Esophagus squamous epithelium (tissue), 5 donors: ENCODE measurements around the gene TRPM1. TPM values are rescaled to one million over a fixed set of nuclear protein-coding genes. Genes with fewer than 3 reads are reported as not detected.

Experiments used
- DNase-seq: peaks from one replicate; lab custom pipeline; 2025; lab: John Stamatoyannopoulos, UW
- H3K27ac ChIP-seq, 4 donors: fragments of 200-600 bp; sonication (generic); one replicate each; pipeline ENCODE4 v1.5.1; 2016 to 2019; ENCODE audit warnings: mild to moderate bottlenecking in 1 of 4
- H3K27me3 ChIP-seq, 4 donors: fragments of 200-600 bp; sonication (generic); 1 replicate in 3 of 4; 2 replicates in 1 of 4; pipeline versions ENCODE4 v1.5.1 to v1.6.0; 2017 to 2021; ENCODE audit warnings: antibody characterized with exemption in 1 of 4
- H3K36me3 ChIP-seq, 3 donors: fragments of 200-600 bp; sonication (generic); one replicate each; pipeline ENCODE4 v1.5.1; 2016 to 2019
- H3K4me1 ChIP-seq, 3 donors: fragments of 200-600 bp; sonication (generic); one replicate each; pipeline ENCODE4 v1.5.1; 2017 to 2019
- H3K4me3 ChIP-seq, 4 donors: fragments of 200-600 bp; sonication (generic); 1 replicate in 3 of 4; 2 replicates in 1 of 4; pipeline ENCODE4 v1.5.1; 2016 to 2019; ENCODE audit warnings: mild to moderate bottlenecking in 2 of 4, moderate library complexity in 1 of 4
- H3K9me3 ChIP-seq, 3 donors: fragments of 200-600 bp; sonication (generic); one replicate each; pipeline ENCODE4 v1.5.1; 2016 to 2019
- POLR2A ChIP-seq, 4 donors: fragments of 450-650 bp; IDR thresholded peaks; one replicate each; pipeline ENCODE4 v1.6.1; 2017; ENCODE audit warnings: antibody characterized with exemption in 4 of 4, mild to moderate bottlenecking in 4 of 4, moderate library complexity in 3 of 4
- WGBS, 2 donors: methylation state at CpG; one replicate each; pipeline ENCODE4 v1.1.5; 2018; 5-methylcytosine and 5-hydroxymethylcytosine counted together
- intact Hi-C: fragments of 100-400 bp; cut with DNase I; formaldehyde crosslinking; loops from one replicate; pipeline ENCODE4 v1.15.0; 2022
- total RNA-seq, 4 donors: library from RNA; depleted of rRNA; stranded (reverse); fragments of >200 nt; gene quantifications; one replicate each; pipeline ENCODE4 v1.1.0, GENCODE V29; 2016
- TF ChIP-seq, protein P1 (sequence below), 6 experiments: fragments of 450-650 bp in 4 of 6; fragments of 200-600 bp in 2 of 6; sonication (generic) in 2 of 6; IDR thresholded peaks; one replicate each; pipeline ENCODE4 v1.5.1; 2016 to 2019; ENCODE audit warnings: antibody characterized with exemption in 6 of 6, mild to moderate bottlenecking in 4 of 6, moderate library complexity in 4 of 6
- donor health status: DM: yes; HTN: yes; CAD: no.

TRPM1 gene
- total RNA-seq, 4 donors from 2014 or later, result not detected

DNA sequence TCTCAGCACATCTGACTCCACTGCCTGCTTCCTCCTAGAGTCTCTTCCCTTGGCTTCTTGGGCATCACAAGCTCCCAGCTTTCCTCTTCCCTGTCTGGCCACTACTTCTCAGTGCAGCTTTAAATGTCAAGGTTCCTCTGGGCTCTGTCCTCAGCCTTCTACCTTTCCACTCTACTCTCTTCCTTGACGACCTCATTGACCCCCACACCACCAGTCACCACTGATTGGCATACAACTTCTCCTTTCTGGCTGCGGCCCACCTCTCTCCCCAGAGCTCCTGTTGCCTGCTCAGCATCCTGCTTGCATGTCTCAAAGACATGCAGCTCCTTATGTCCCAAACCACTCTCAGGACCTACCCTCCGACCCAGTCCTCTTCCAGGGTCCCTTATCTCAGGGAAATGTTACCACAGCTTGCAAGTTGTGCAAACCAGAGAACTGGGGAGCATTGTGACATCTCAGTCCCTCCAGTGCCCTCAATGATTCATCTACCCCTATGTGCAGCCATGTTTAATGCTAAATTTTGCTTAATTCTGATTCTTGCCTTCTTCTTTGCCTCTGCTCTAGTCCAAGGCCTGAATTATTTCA, 49.9 kb downstream of the TRPM1 start:
- Histone ChIP-seq H3K36me3 (no peaks in the 10 kb centered on the region), H3K4me1 (peaks cover 0 to 12% (median 6%) of the 10 kb centered on the region in 3 donors), H3K4me3 (no peak overlapping the region), H3K27ac (no peak overlapping the region), H3K27me3 (no peaks in the 10 kb centered on the region), H3K9me3 (no peaks in the 10 kb centered on the region)
- TF ChIP-seq, protein P1, sequence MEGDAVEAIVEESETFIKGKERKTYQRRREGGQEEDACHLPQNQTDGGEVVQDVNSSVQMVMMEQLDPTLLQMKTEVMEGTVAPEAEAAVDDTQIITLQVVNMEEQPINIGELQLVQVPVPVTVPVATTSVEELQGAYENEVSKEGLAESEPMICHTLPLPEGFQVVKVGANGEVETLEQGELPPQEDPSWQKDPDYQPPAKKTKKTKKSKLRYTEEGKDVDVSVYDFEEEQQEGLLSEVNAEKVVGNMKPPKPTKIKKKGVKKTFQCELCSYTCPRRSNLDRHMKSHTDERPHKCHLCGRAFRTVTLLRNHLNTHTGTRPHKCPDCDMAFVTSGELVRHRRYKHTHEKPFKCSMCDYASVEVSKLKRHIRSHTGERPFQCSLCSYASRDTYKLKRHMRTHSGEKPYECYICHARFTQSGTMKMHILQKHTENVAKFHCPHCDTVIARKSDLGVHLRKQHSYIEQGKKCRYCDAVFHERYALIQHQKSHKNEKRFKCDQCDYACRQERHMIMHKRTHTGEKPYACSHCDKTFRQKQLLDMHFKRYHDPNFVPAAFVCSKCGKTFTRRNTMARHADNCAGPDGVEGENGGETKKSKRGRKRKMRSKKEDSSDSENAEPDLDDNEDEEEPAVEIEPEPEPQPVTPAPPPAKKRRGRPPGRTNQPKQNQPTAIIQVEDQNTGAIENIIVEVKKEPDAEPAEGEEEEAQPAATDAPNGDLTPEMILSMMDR (IDR thresholded peaks at IDR 0.05), result no peak
- no peak for TF ChIP-seq POLR2A (IDR thresholded peaks at IDR 0.05)
- 82% methylated on average over 3 of the region's 3 CpGs for WGBS, 2 donors
- intact Hi-C loops, result no loop called here
- no peak for DNase-seq

DNA sequence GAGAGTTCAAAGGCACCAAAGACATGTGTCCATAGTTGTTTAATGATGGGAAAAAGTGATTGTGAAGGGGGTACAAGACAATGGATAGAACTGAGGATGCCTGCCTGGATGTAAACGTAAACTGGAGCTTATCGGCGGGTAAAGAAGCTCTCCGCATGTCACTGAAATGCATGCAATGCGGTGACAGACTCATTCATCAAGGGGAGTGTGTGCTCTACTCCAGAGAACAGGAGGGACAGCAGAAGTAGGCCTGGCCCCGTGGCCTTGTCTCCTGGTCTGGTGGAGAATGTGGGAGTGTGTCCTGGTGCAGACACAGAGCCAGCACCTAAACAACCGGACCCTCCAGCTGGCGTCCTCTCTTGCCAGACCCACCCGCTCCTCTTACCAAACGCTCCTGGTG, 50.6 kb downstream of the TRPM1 start:
- H3K4me1 ChIP-seq, result peaks cover 0 to 12% (median 6%) of the 10 kb centered on the region in 3 donors
- no peak overlapping the region for H3K4me3 ChIP-seq
- intact Hi-C loops, result no loop called here
- no peak for TF ChIP-seq POLR2A (IDR thresholded peaks at IDR 0.05)
- TF ChIP-seq, protein P1 (IDR thresholded peaks at IDR 0.05), result no peak
- H3K27me3 ChIP-seq, result no peaks in the 10 kb centered on the region
- WGBS, 2 donors, result 86 to 91% methylated on average over 10 of the region's 10 CpGs
- no peaks in the 10 kb centered on the region for H3K36me3 ChIP-seq
- H3K9me3 ChIP-seq, result no peaks in the 10 kb centered on the region
- H3K27ac ChIP-seq, result no peak overlapping the region
- no peak for DNase-seq

DNA sequence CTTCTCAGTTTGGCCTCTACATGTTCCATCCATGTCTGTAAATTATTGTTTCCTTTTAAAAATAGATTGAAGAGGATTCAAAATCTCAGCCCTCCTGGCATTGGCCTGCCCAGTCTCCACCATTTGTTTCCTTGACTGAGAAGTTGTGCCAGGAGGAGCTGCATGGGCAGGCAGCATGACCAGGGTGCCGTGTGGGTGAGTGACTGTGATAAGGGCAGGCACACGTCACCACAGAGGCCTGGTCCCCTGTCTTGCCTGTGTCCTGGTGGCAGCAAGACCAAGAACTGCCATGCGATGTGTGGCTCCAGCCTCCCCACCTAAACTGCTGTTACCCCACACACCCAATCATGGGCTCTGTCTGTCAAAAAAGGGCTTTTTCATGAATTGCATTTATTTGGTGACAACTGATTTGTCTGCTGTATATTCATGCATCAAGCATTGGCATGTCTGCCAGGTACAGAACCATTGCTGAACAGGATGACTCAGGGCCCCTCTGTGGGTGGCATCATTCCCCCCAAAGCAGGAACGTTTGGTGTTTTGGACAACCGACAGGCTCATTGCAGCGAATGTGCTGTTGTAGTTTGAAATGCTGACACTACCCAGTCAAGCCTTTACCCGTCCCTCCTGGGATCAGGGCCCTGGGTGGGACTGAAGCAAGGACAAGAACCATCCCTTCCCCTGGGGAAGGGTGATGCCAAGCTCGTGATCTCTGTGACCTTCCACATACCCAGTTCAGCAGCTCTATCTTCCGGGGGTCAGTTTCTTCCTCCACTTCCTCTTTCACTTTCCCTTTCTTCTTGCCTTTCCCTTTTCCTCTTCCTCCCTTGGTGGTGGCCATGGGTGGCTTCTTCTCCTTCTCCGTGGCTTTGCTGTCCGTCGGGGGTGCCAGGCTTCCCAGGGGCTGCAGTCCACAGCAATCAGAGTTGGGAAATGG, 51.6 kb downstream of the TRPM1 start:
- DNase-seq, result no peak
- intact Hi-C loops, result no loop called here

DNA sequence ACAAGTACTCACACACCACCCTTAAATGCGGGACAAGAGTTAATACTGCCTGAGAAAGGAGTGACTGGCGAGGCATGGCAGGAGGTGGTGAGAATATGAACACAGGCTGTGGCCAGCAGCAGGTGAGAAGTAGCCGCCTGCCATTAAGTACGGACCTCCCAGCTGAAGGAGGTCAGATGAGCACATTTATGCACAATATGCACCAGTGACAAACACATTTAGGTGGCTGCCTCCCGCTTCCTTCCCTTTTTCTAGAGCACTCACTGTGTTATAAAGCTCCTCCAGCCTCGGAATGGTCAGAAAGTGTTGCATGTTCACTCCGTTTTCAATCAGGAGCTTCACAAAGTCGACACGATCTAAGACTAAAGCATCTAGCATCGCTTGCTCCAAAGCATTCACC, 52.4 kb downstream of the TRPM1 start:
- Histone ChIP-seq H3K4me3 (no peak overlapping the region), H3K9me3 (no peaks in the 10 kb centered on the region), H3K36me3 (no peaks in the 10 kb centered on the region), H3K4me1 (peaks cover 0 to 12% (median 6%) of the 10 kb centered on the region in 3 donors), H3K27me3 (no peaks in the 10 kb centered on the region), H3K27ac (no peak overlapping the region)
- DNase-seq, result no peak
- TF ChIP-seq, protein P1 (IDR thresholded peaks at IDR 0.05), result no peak
- no peak for TF ChIP-seq POLR2A (IDR thresholded peaks at IDR 0.05)
- WGBS, 2 donors, result 71 to 77% methylated on average over 7 to 8 of the region's 10 CpGs
- intact Hi-C loops, result no loop called here

More for the DNA sequence above, 51.6 kb downstream of the TRPM1 start:
- WGBS, 2 donors, result 38 to 58% methylated on average over 10 to 12 of the region's 12 CpGs
- Histone ChIP-seq H3K36me3 (no peaks in the 10 kb centered on the region), H3K4me1 (peaks cover 0 to 12% (median 6%) of the 10 kb centered on the region in 3 donors), H3K27ac (no peak overlapping the region), H3K27me3 (no peaks in the 10 kb centered on the region), H3K4me3 (no peak overlapping the region), H3K9me3 (no peaks in the 10 kb centered on the region)
- no peak for TF ChIP-seq POLR2A (IDR thresholded peaks at IDR 0.05)
- TF ChIP-seq, protein P1 (IDR thresholded peaks at IDR 0.05), result no peak

DNA sequence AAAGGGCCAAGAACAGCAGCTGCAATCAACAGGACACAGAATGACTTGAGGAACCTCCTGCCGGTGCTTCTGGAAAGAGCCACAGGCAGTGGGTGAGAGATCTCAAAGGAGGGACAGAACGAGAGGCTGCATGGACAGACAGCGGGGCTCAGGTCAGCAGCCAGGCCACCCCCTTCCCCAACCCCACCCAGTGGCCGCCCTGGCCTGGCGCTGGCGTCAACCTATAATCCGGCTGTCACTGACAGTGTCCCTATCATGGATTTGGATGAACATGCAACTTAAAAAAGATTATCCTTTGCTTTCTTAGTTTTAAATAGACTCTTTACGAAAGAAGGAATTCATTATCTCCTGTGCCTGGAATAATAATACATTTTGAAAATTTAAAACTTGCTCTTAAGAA, 54.1 kb downstream of the TRPM1 start:
- intact Hi-C loops, result no loop called here

More for the DNA sequence above, 54.1 kb downstream of the TRPM1 start:
- TF ChIP-seq POLR2A (IDR thresholded peaks at IDR 0.05), result no peak
- TF ChIP-seq, protein P1 (IDR thresholded peaks at IDR 0.05), result no peak
- Histone ChIP-seq H3K4me3 (no peak overlapping the region), H3K27ac (no peak overlapping the region), H3K4me1 (peaks cover 0 to 12% (median 6%) of the 10 kb centered on the region in 3 donors), H3K36me3 (no peaks in the 10 kb centered on the region), H3K9me3 (no peaks in the 10 kb centered on the region), H3K27me3 (no peaks in the 10 kb centered on the region)
- 96 to 98% methylated on average over 8 of the region's 8 CpGs for WGBS, 2 donors
- DNase-seq, result no peak
